Stimulated activated CD4-positive, alpha-beta T cell treated with anti-CD3 and anti-CD28 coated beads, TNF-alpha, amount 100 ng/mL, for 24 hours (primary cell): ENCODE data around the gene POM121.
"Not testable (repeated sequence)": the region's sequence is repeated elsewhere in the genome, so short reads cannot be mapped to it uniquely, and the experiment has no call there.

Experiments used
- DNase-seq, 3 experiments: peaks; one replicate each; pipeline ENCODE4 v3.0.0-alpha.2; 2020; ENCODE audit warnings: low read depth in 3 of 3

Gene POM121

GRCh38 chr7:72924733-72925545 lies at the start of gene POM121:
Gene POM121, plus strand, starts transcription at chr7:72925095. Its CDS starts 27 bp downstream, at chr7:72925122.
- peak; percentile 66 to 81 (median 66) for DNase-seq

GRCh38 chr7:72879079-72879736 lies 45.7 kb upstream of the POM121 start:
- peak; percentile 54 to 77 (median 57) for DNase-seq

- DNase-seq, result peak in 2 of 3 experiments; percentile 16 to 48
Measured at GRCh38 chr7:72879737-72880215, 45.1 kb upstream of the POM121 start.

GRCh38 chr7:72891750-72892149 lies 33.1 kb upstream of the POM121 start:
- DNase-seq, result not testable (repeated sequence)

GRCh38 chr7:72904740-72905139 lies 20.2 kb upstream of the POM121 start:
- DNase-seq, result not testable (repeated sequence)

GRCh38 chr7:72908422-72908821 lies 16.5 kb upstream of the POM121 start:
- DNase-seq, result not testable (repeated sequence)

- not testable (repeated sequence) for DNase-seq
Measured at GRCh38 chr7:72911395-72911794, 13.5 kb upstream of the POM121 start.

- peak in 1 of 3 experiments; percentile 22 for DNase-seq
Measured at GRCh38 chr7:72913750-72914149, 11.1 kb upstream of the POM121 start.

- peak; percentile 18 to 59 (median 23) for DNase-seq
Measured at GRCh38 chr7:72914756-72915525, 10.0 kb upstream of the POM121 start.

GRCh38 chr7:72919256-72919775 lies 5.6 kb upstream of the POM121 start:
- DNase-seq, result no peak

- no peak for DNase-seq
Measured at GRCh38 chr7:72924386-72924732, 536 bp upstream of the POM121 start.

GRCh38 chr7:72925546-72926120 lies 738 bp downstream of the POM121 start:
- no peak for DNase-seq

GRCh38 chr7:72927791-72928190 lies 2.9 kb downstream of the POM121 start:
- not testable (repeated sequence) for DNase-seq

- not testable (repeated sequence) for DNase-seq
Measured at GRCh38 chr7:72928216-72928615, 3.3 kb downstream of the POM121 start.

- not testable (repeated sequence) for DNase-seq
Measured at GRCh38 chr7:72942022-72942705, 17.3 kb downstream of the POM121 start.

GRCh38 chr7:72942956-72943355 lies 18.1 kb downstream of the POM121 start:
- not testable (repeated sequence) for DNase-seq

- not testable (repeated sequence) for DNase-seq
Measured at GRCh38 chr7:72944937-72945336, 20.0 kb downstream of the POM121 start.

GRCh38 chr7:72945597-72945996 lies 20.7 kb downstream of the POM121 start:
- not testable (repeated sequence) for DNase-seq

- DNase-seq, result not testable (repeated sequence)
Measured at GRCh38 chr7:72946130-72946745, 21.3 kb downstream of the POM121 start.

- DNase-seq, result not testable (repeated sequence)
Measured at GRCh38 chr7:72948714-72949113, 23.8 kb downstream of the POM121 start.
